Measurements from ENCODE around the gene ARHGEF37. TPM values are rescaled to one million over a fixed set of nuclear protein-coding genes. Genes with fewer than 3 reads are reported as not detected.
A peak's percentile ranks its signal among the peaks of the same experiment; 100 is the strongest.

The ARHGEF37 gene
- total and polyA plus RNA-seq, 2 donors from 2014 or later, result 6.9 to 21.8 TPM

GRCh38 chr5:149576021-149576420 is 5.3 kb upstream of the ARHGEF37 start:
- H3K9me3 ChIP-seq (ENCODE audit: control insufficient read depth in 2 of 3, insufficient read depth in 1 of 3, low read length in 3 of 3), result no peaks in the 10 kb centered on the region
- H3K27ac ChIP-seq (ENCODE audit: low read depth in 2 of 2, low read length in 2 of 2), result no peak overlapping the region
- no peaks in the 10 kb centered on the region for H3K36me3 ChIP-seq (ENCODE audit: control insufficient read depth in 2 of 3, insufficient read depth in 3 of 3, low read length in 3 of 3)
- no peak overlapping the region for H3K9ac ChIP-seq (ENCODE audit: low read length in 3 of 3)
- intact Hi-C loops (cut with DNase I), result no loop called here
- FAIRE-seq (no peak), DNase-seq (no peak)
- no peak for TF ChIP-seq CTCF (IDR thresholded peaks at IDR 0.05; ENCODE audit: borderline replicate concordance, extremely low read depth, insufficient read depth)
- H3K27me3 ChIP-seq (ENCODE audit: control insufficient read depth, insufficient read depth, low read length), result no peaks in the 10 kb centered on the region
- peaks cover 0 to 4% (median 3%) of the 10 kb centered on the region in 3 donors for H3K4me1 ChIP-seq (ENCODE audit: control insufficient read depth in 2 of 3, insufficient read depth in 2 of 3, low read depth in 1 of 3, low read length in 3 of 3)
- no peak overlapping the region for H3K4me3 ChIP-seq (ENCODE audit: low read length in 3 of 3)

- Histone ChIP-seq H3K4me1 (ENCODE audit: control insufficient read depth in 2 of 3, insufficient read depth in 2 of 3, low read depth in 1 of 3, low read length in 3 of 3) (peaks cover 4 to 12% (median 6%) of the 10 kb centered on the region in 3 donors), H3K9ac (ENCODE audit: low read length in 3 of 3) (no peak overlapping the region), H3K4me3 (ENCODE audit: low read length in 3 of 3) (no peak overlapping the region), H3K27ac (ENCODE audit: low read depth in 2 of 2, low read length in 2 of 2) (no peak overlapping the region), H3K9me3 (ENCODE audit: control insufficient read depth in 2 of 3, insufficient read depth in 1 of 3, low read length in 3 of 3) (no peaks in the 10 kb centered on the region), H3K27me3 (ENCODE audit: control insufficient read depth, insufficient read depth, low read length) (no peaks in the 10 kb centered on the region), H3K36me3 (ENCODE audit: control insufficient read depth in 2 of 3, insufficient read depth in 3 of 3, low read length in 3 of 3) (no peaks in the 10 kb centered on the region)
- no peak for DNase-seq
- intact Hi-C loops (cut with DNase I), result no loop called here
- TF ChIP-seq CTCF (IDR thresholded peaks at IDR 0.05; ENCODE audit: borderline replicate concordance, extremely low read depth, insufficient read depth), result no peak
- FAIRE-seq, result no peak
Measured at GRCh38 chr5:149578896-149579295, 2.4 kb upstream of the ARHGEF37 start.

DNA sequence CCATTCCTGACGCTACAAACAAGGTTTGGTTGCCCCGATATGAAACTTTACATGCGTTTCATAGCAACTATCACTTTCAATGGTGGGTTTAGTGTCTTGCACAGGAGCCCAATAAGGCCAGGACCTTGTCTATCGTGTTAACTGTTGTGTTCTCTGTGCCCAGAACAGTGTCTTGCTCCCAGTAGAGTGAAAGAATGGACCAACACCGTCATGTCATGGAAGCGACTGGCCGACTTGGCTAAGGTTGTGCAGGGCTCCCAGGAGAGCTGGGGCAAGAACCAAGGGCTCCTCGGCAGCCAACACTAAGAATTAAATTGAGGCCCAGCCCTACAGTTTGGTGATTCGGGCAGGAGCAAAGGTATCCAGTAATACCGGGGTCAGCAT is 498 bp upstream of the ARHGEF37 start:
- H3K27ac ChIP-seq (ENCODE audit: low read depth in 2 of 2, low read length in 2 of 2), result peak overlapping the region in 1 of 2 donors; percentile 55
- no peaks in the 10 kb centered on the region for H3K9me3 ChIP-seq (ENCODE audit: control insufficient read depth in 2 of 3, insufficient read depth in 1 of 3, low read length in 3 of 3)
- no peaks in the 10 kb centered on the region for H3K27me3 ChIP-seq (ENCODE audit: control insufficient read depth, insufficient read depth, low read length)
- peak overlapping the region; percentile 24 to 65 (median 36) for H3K4me3 ChIP-seq (ENCODE audit: low read length in 3 of 3)
- H3K4me1 ChIP-seq (ENCODE audit: control insufficient read depth in 2 of 3, insufficient read depth in 2 of 3, low read depth in 1 of 3, low read length in 3 of 3), result peaks cover 4 to 12% (median 6%) of the 10 kb centered on the region in 3 donors
- intact Hi-C loops (cut with DNase I), result no loop called here
- no peaks in the 10 kb centered on the region for H3K36me3 ChIP-seq (ENCODE audit: control insufficient read depth in 2 of 3, insufficient read depth in 3 of 3, low read length in 3 of 3)
- FAIRE-seq (no peak), DNase-seq (no peak)
- no peak for TF ChIP-seq CTCF (IDR thresholded peaks at IDR 0.05; ENCODE audit: borderline replicate concordance, extremely low read depth, insufficient read depth)
- peak overlapping the region in 2 of 3 donors; percentile 23 to 37 for H3K9ac ChIP-seq (ENCODE audit: low read length in 3 of 3)
